Stimulated activated CD8-positive, alpha-beta memory T cell treated with anti-CD3 and anti-CD28 coated beads, Interleukin-4, amount 100 ng/mL, for 1 hour (primary cell): ENCODE results near the gene OTULINL.

ENCODE experiments used
- DNase-seq, 2 donors: peaks; one replicate each; pipeline ENCODE4 v3.0.0-alpha.2; 2020; ENCODE audit warnings: low read depth in 2 of 2, low spot score in 1 of 2

Gene OTULINL

GRCh38 chr5:14599476-14600127, 18.0 kb downstream of the OTULINL start:
- no peak for DNase-seq

- no peak for DNase-seq
Observed at GRCh38 chr5:14600846-14601245, 19.3 kb downstream of the OTULINL start.

GRCh38 chr5:14603141-14603540, 21.5 kb downstream of the OTULINL start:
- no peak for DNase-seq

- no peak for DNase-seq
Observed at GRCh38 chr5:14607104-14607503, 25.5 kb downstream of the OTULINL start.

- DNase-seq: no peak
Observed at GRCh38 chr5:14608169-14608568, 26.6 kb downstream of the OTULINL start.

GRCh38 chr5:14611737-14612136, 30.1 kb downstream of the OTULINL start:
- no peak for DNase-seq

- no peak for DNase-seq
Observed at GRCh38 chr5:14614490-14614889, 32.9 kb downstream of the OTULINL start.

GRCh38 chr5:14615365-14615764, 33.8 kb downstream of the OTULINL start:
- DNase-seq: no peak

GRCh38 chr5:14617441-14617840, 35.8 kb downstream of the OTULINL start:
- DNase-seq: no peak

- DNase-seq: no peak
Observed at GRCh38 chr5:14627270-14627669, 45.7 kb downstream of the OTULINL start.

GRCh38 chr5:14628346-14628745, 46.8 kb downstream of the OTULINL start:
- peak; percentile 20 to 29 for DNase-seq

GRCh38 chr5:14630671-14631070, 49.1 kb downstream of the OTULINL start:
- DNase-seq: no peak

- DNase-seq: no peak
Observed at GRCh38 chr5:14635656-14636055, 54.1 kb downstream of the OTULINL start.

GRCh38 chr5:14640765-14641164, 59.2 kb downstream of the OTULINL start:
- DNase-seq: no peak

GRCh38 chr5:14644623-14645237, 63.1 kb downstream of the OTULINL start:
- DNase-seq: no peak

GRCh38 chr5:14650052-14650451, 68.5 kb downstream of the OTULINL start:
- no peak for DNase-seq

GRCh38 chr5:14655146-14655741, 73.7 kb downstream of the OTULINL start:
- no peak for DNase-seq

- no peak for DNase-seq
Observed at GRCh38 chr5:14656898-14657297, 75.3 kb downstream of the OTULINL start.

GRCh38 chr5:14659821-14660607, 78.4 kb downstream of the OTULINL start:
- no peak for DNase-seq

GRCh38 chr5:14660833-14661232, 79.2 kb downstream of the OTULINL start:
- DNase-seq: no peak
